HG03558 (cell line): ENCODE measurements around the gene POLRMT.
"Not testable (repeated sequence)": the region's sequence is repeated elsewhere in the genome, so short reads cannot be mapped to it uniquely, and the experiment has no call there.

Experiments used
- ATAC-seq: cut with Tn5 transposase; IDR thresholded peaks from one replicate; pipeline ENCODE4 v1.9.1; 2021; ENCODE audit warnings: moderate number of reproducible peaks; ENCODE audit not compliant: unreplicated experiment; ENCODE audit errors: extremely low read depth

Gene POLRMT

GRCh38 chr19:616062-616700 is 17.2 kb downstream of the POLRMT start:
- ATAC-seq: no peak

DNA sequence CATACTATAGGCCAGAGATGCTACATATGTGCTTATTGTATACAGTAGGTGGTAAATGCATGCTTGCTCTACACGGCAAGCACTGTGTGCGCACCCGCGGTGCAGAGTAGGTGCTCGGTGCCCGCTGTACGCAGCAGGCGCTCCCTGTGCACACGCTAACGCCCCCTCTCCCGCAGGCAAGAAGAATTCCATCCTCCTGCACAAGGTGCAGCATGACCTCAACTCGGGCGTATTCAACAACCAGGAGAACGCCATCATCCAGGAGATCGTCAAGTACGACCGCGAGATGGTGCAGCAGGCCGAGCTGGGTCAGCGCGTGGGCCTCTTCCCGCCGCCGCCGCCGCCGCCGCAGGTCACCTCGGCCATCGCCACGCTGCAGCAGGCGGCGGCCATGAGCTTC is 17.7 kb downstream of the POLRMT start:
- ATAC-seq: no peak

DNA sequence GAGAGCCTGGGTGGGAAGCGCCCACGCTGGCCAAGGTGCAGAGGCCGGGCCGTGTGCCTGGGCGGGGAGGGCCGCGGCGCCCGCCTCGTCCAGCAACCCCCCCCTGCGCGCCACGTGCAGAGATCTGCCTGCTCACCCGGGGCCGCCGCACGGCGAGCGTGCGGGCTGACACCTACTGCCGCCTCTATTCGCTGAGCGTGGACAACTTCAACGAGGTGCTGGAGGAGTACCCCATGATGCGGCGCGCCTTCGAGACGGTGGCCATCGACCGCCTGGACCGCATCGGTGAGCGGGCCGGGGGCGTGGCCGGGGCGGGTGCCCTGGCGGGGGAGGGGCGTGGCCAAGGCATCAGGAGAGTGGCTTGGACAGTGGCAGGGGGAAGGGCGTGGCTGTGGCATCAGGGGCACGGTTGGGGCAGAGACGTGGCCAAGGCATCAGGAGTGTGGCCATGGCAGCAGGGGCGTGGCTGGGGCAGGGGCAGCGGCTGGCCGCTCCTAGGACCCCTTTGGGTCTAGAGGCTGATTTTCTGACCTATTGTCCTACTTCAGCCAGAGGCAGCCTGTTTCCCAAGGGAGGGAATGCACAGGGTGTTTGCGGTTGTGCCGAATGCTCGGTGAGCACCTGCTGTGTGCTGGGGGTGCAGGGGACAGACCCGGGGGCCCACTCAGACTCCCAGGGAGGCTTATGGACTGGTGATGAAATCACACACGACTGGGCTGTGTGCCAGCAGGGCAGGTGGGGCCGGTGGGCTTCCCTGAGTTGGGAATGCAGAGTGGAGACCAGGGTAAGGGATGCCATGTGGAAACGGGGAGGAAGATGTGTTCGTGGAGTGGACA is 19.4 kb downstream of the POLRMT start:
- no peak for ATAC-seq

DNA sequence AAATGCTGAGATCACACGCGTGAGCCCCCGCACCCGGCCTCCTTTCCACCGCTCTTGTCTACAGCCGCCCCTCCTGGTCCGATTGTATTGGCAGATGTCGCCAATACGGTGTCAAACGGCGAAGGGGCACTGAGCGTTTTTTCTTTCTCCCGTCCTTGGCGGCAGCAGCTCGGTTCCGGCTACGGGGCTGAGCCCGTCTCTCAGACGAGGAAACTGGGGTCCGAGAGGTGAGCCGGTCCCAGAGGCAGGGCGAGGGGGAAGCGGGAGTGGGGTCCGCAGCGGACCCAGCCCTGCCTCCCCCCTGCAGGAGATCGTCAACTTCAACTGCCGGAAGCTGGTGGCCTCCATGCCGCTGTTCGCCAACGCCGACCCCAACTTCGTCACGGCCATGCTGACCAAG is 20.4 kb downstream of the POLRMT start:
- no peak for ATAC-seq

DNA sequence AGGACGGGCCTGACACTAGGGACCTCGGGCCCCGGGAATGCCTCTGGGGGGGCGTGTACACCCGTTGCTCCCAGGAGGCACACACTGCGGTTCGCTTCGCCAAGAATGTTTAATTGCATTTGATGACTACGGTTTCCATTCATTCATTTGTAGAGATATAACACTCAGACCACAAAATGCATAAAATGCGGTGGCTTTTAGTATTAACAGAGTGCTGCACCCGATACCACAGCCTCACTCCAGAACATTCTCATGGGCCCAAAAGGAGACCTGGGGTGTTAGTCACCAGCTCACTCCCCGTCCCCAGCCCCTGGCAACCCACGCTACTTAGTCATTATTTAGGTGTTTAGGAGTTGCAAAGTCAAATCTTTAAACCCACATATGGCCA is 21.9 kb downstream of the POLRMT start:
- no peak for ATAC-seq

DNA sequence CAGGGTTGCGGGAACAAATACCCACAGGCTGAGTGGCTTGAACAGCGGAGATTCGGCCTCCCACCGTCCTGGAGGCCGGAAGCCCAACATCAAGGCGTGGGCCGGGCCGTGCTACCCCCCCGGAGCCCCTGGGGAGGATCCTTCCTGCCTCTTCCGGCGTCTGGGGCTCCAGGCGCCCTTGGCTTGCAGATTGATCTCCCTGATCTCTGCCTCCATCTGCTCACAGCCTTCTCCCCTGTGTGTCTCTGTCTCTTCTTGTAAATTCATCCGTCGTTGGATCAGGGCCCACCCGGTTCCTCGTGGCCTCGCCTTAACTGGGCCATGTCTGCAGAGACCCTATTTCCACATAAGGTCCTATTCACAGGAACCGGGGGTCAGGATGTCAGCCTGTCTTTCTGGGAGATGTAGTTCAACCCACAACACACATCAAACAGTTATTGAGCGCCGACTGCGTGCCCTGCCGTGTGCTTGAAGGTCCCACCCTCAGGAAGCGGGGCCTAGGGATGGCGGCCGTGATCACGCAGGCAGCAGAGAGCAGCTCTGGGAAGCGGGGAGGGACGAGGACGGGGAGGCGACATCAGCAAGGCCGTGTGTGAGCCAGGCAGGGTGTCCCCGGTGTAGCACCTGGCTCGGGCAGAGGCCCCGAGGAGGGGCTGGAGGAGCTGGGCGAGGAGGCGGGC is 22.4 kb downstream of the POLRMT start:
- ATAC-seq: no peak

DNA sequence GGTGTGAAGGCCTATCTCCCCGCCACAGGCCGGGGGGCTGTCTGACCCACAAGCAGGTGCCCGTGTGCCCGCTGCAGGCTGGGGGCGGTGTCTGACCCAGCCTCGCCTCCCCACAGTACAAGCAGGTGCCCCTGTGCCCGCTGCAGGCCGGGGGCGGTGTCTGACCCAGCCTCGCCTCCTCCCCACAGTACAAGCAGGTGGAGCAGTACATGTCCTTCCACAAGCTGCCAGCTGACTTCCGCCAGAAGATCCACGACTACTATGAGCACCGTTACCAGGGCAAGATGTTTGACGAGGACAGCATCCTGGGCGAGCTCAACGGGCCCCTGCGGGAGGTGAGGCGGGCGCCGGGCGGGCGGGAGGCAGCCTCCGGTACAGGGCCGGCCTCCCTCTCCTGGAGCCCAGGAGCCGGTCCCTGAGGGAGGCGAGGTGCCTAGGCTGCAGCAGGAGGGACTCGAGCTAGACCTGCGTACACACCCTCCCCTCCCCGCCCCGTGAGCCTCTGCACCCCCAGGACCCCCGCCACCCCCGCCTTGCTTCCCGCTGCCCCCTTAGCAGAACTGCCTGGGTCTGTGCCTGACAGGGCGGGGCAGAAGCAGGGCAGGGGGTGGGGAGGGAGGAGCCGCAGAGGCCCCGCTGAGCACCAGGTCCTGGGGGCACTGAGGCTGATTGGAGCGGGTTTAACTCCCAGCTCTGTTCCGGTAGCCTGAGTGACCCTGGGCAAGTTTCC is 23.1 kb downstream of the POLRMT start:
- no peak for ATAC-seq

DNA sequence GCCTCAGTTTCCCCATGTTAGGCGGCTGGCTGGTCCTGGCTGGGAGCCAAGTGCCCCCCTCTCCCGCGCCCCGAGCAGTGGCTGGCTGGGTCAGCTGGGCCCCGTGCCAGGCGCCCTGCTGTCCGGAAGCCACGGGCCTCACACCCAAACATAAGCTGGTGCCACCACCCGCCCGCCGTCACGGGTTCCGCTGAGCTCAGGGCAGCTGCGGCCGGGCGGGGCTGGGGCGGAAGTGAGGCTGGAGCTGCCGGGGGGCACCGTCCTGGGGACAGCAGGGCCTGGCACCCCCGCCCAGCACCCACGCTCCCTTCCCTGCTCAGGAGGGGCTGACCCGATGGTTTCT is 24.4 kb downstream of the POLRMT start:
- ATAC-seq: no peak

GRCh38 chr19:608155-609003 is 25.0 kb downstream of the POLRMT start:
- ATAC-seq: no peak

DNA sequence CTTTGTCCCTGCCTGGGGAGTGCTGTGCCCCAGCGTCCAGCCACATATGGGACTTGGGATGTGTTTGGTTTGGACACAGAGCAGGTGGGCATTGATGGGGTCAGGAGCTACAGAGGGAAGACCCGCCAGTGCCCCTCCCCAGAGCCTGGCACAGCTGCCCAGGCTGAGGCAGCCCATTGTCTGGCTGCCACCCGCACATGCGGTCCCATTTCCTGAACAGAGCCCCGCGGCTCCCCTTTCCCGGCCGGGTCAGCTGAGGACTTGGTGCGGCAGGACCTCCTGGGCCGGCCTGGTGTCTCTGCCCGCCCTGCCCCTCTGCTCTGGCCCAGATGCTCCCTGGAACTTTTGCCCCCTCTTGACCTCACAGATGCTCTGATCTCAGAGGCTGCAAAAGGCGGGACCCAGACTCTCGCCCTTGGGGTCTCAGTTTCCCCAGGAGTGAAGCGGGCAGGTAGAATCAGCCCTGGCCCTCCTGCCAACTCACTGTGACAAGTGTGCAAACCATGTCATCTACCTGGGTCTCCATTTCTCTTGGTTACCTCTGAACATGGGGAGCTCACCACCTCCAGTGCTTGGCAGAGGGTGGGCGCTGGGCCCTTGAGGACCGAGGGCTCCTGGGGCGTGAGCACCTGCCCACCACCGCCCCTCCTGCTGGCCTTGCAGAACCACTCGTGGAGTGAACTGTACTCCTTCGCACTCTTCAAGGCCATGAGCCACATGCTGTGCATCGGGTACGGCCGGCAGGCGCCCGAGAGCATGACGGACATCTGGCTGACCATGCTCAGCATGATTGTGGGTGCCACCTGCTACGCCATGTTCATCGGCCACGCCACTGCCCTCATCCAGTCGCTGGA is 25.8 kb downstream of the POLRMT start:
- no peak for ATAC-seq

- not testable (repeated sequence) for ATAC-seq
Observed at GRCh38 chr19:605061-605971, 28.0 kb downstream of the POLRMT start.

DNA sequence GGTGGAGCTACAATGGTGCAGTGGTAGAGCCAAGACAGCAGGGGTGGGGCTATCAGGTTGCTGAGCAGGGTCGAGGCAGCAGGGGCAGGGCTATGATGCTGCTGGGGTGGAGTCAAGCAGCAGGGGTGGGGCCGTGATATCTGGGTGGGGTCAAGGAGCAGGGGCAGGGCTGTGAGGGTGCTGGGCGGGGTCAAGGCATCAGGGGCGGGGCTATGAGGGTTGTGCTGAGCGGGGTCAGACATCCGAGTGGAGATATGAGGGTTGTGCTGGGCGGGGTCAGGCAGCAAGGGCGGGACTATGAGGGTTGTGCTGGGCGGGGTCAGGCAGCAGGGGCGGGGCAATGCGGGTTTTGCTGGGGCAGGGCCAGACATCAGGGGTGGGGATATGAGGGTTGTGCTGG is 29.0 kb downstream of the POLRMT start:
- ATAC-seq: no peak

DNA sequence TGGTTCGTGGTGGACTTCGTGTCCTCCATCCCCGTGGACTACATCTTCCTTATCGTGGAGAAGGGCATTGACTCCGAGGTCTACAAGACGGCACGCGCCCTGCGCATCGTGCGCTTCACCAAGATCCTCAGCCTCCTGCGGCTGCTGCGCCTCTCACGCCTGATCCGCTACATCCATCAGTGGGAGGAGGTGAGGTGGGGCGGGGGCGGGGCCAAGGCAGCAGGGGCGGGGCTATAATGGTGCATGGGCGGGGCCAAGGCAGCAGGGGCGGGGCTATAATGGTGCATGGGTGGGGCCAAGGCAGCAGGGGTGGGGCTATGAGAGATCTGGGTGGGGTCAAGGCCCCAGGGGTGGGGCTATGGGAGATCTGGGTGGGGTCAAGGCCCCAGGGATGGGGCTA is 29.6 kb downstream of the POLRMT start:
- ATAC-seq: not testable (repeated sequence)

DNA sequence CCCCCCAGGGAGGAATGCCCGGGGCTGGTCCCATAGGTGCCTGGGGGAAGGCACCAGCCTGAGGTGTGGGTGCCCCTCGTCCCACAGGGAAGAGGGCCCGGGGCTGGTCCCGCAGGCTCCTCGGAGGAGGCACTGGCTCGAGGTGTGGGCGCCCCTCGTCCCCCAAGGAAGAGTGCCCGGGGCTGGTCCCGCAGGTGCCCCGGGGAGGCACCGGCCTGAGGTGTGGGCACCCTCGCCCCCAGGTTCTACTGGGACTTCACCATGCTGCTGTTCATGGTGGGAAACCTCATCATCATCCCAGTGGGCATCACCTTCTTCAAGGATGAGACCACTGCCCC is 30.1 kb downstream of the POLRMT start:
- ATAC-seq: not testable (repeated sequence)

DNA sequence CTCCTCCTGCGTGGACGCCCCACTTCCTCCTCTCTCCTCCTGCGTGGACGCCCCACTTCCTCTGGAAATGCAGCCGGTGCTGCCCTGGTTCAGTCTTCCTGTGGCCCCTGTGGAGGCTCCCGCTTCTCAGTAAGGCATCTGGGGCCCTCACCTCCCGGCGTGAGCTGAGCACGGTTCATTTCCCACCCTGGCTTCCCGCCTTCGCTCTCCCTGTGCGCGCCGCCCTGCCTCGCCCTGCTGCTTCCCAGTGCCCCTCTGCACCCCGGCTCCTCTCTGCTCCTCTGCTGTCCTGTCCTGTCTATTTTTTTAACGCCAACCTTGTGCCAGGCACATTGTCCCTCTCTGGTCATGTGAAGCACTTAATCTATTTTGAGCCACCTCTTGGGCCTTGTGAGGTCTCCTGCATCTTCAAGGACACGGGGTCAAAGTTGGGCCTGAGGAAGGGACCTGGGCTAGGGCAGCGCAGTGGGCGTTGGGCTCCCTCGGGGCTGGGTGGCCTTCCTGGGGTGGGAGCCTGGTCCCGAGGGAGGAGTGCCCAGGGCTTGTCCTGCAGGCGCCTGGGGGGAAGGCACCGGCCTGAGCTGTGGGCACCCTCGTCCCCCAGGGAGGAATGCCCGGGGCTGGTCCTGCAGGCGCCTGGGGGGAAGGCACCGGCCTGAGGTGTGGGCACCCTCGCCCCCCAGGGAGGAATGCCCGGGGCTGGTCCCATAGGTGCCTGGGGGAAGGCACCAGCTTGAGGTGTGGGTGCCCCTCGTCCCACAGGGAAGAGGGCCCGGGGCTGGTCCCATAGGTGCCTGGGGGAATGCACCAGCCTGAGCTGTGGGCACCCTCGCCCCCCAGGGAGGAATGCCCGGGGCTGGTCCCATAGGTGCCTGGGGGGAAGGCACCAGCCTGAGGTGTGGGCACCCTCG is 30.7 kb downstream of the POLRMT start:
- no peak for ATAC-seq

DNA sequence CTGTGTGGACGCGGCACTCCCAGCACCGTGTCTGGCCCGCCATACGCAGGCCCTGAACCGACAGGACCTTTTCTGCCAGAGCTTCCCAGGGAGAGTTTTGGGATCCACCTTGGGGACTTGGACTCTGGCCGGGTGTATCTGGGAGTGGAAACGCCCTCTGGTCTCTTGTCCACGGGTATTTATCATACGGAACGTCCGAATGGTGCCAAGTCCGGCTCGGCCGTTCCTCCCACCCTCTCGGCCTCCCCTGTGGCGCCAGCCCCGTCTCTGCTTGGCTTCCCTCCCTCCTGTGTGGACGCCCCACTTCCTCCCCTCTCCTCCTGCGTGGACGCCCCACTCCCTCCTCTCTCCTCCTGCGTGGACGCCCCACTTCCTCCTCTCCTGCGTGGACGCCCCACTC is 31.5 kb downstream of the POLRMT start:
- no peak for ATAC-seq

DNA sequence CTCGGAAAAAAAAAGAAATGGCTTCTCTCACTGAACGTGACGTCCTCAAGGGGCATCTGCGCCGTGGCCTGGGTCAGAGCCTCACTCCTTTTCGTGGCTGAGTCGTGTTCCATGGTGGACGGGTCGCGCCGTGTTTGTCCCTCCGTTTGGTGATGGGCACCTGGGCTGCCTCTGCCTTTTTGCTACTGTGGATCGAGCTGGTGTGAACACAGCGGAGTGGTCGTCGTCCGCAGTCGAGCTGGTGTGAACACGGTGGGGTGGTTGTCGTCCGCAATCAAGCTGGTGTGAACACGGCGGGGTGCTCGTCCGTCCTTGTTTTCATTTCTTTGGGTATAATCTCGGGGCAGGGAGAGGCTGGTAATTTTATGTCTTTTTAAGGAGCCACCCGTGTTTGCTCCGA is 32.0 kb downstream of the POLRMT start:
- no peak for ATAC-seq
